ENCODE results near the gene OPN4.

The OPN4 gene

DNA sequence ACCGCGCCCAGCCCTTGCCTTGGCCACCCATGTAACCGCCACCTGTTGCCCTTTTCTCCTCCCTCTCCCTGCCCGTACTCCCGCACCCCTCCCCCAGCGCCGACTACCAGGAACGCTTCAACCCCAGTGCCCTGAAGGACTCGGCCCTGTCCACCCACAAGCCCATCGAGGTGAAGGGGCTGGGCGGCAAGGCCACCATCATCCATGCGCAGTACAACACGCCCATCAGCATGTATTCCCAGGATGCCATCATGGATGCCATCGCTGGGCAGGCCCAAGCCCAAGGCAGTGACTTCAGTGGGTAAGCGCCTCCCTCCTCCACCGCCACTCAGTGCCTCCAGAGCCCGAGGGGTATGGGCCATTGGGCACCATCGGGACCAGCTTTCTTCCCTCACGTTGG lies 32.6 kb downstream of the OPN4 start:
- Histone ChIP-seq H3K36me3 (ENCODE audit: insufficient read depth, low read length) (peaks cover 15% of the 10 kb centered on the region), H3K4me3 (ENCODE audit: low read depth in 1 of 2, low read length in 2 of 2) (no peak overlapping the region), H3K9ac (ENCODE audit: low read length) (no peak overlapping the region), H3K27me3 (ENCODE audit: control insufficient read depth in 1 of 2, insufficient read depth in 2 of 2, low read length in 2 of 2) (no peaks in the 10 kb centered on the region), H3K27ac (ENCODE audit: low read depth, low read length) (peak overlapping the region; percentile 67), H3K9me3 (ENCODE audit: low read length) (no peaks in the 10 kb centered on the region), H3K4me1 (ENCODE audit: insufficient read depth, low read length) (peaks cover 64% of the 10 kb centered on the region)

DNA sequence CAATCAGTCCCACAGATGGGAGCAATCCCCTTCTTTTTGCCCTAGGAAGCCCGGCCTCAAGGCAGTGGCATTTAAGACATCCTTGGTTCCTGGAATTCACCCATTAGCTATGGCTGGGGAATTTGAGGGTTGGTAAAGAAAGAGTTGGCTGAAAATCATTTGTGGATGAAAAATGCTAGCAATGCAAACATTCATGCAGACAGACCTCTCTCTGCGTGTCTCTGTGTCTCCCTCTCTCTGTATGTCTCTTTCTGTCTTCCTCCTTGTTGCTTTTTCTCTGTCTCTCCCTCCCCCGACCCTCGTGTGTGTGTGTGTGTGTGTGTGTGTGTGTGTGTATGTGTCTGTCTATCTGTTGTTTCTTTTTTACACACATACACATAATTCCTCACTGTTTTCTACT lies 33.4 kb downstream of the OPN4 start:
- Histone ChIP-seq H3K4me1 (ENCODE audit: insufficient read depth, low read length) (peaks cover 58% of the 10 kb centered on the region), H3K4me3 (ENCODE audit: low read depth in 1 of 2, low read length in 2 of 2) (no peak overlapping the region), H3K36me3 (ENCODE audit: insufficient read depth, low read length) (peaks cover 15% of the 10 kb centered on the region), H3K9ac (ENCODE audit: low read length) (peak overlapping the region; percentile 44), H3K27ac (ENCODE audit: low read depth, low read length) (peak overlapping the region; percentile 67), H3K27me3 (ENCODE audit: control insufficient read depth in 1 of 2, insufficient read depth in 2 of 2, low read length in 2 of 2) (no peaks in the 10 kb centered on the region), H3K9me3 (ENCODE audit: low read length) (no peaks in the 10 kb centered on the region)

DNA sequence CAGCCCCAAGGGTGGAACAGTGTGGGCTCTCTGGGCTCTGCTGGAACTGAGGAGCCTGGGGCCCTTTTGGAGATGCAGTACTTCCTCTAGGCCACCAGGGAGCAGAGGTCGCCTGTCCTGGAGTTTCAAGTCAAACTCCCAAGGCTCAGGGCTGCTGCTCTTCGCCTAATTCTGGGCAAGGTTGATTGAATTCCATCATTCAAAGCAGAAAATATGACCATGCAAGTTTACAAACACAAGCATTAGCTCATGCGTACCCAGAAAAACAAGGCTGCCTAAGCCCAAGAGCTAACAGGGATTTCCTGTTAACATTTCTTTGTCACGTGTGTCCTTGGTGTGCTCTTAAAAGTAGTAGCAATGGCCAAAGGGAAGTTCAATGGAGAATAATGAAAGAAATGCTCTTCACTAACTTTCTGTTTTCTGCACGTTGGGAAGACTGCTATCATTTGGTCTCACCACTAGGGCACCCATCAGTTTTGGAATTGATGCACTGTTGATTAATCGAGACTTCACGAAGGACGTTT lies 34.1 kb downstream of the OPN4 start:
- H3K27me3 ChIP-seq (ENCODE audit: control insufficient read depth in 1 of 2, insufficient read depth in 2 of 2, low read length in 2 of 2) = no peaks in the 10 kb centered on the region
- no peak overlapping the region for H3K9ac ChIP-seq (ENCODE audit: low read length)
- H3K4me1 ChIP-seq (ENCODE audit: insufficient read depth, low read length) = peaks cover 58% of the 10 kb centered on the region
- H3K27ac ChIP-seq (ENCODE audit: low read depth, low read length) = peak overlapping the region; percentile 67
- H3K36me3 ChIP-seq (ENCODE audit: insufficient read depth, low read length) = peaks cover 12% of the 10 kb centered on the region
- H3K9me3 ChIP-seq (ENCODE audit: low read length) = no peaks in the 10 kb centered on the region
- no peak overlapping the region for H3K4me3 ChIP-seq (ENCODE audit: low read depth in 1 of 2, low read length in 2 of 2)

DNA sequence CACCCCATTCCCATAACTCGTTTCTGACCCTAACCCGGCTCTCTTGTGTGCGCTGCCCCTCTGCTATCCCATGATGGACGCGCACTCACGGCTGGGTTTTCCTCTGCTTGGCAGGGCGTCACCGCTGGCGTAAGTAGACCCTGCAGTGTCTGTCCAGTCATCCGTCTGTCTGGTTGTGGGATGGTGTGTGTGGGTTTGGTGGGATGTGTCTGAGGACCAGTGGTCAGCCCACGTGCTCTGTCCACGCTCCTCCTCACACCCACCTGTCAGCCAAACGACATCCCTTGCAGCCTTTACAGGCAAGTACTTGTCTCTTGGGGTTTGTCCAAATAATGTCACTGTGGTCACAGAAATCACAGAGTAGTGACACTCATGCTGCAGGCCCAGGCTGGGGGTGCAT lies 34.8 kb downstream of the OPN4 start:
- Histone ChIP-seq H3K27me3 (ENCODE audit: control insufficient read depth in 1 of 2, insufficient read depth in 2 of 2, low read length in 2 of 2) (no peaks in the 10 kb centered on the region), H3K27ac (ENCODE audit: low read depth, low read length) (no peak overlapping the region), H3K9ac (ENCODE audit: low read length) (no peak overlapping the region), H3K36me3 (ENCODE audit: insufficient read depth, low read length) (peaks cover 12% of the 10 kb centered on the region), H3K4me3 (ENCODE audit: low read depth in 1 of 2, low read length in 2 of 2) (no peak overlapping the region), H3K4me1 (ENCODE audit: insufficient read depth, low read length) (peaks cover 57% of the 10 kb centered on the region), H3K9me3 (ENCODE audit: low read length) (no peaks in the 10 kb centered on the region)

DNA sequence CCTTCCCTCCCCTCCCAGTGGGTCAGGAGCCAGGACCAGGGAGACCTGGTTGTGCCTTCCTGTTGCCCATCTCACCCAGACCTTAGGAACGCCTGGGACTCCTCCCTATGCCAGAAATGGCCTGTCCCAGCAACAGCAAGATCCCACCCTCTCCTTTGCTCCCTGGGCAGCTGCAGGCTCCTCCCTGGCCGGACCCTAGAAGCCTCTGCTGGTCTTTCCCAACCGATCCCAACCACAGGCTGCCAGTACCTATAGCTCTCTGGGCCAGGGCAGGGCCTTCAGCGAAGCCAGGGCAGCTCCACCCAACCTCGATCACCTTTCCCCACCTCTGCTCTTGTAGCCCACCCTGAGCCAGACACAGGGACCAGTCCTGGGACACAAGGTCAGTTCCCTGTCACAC lies 35.9 kb downstream of the OPN4 start:
- Histone ChIP-seq H3K36me3 (ENCODE audit: insufficient read depth, low read length) (peaks cover 22% of the 10 kb centered on the region), H3K4me3 (ENCODE audit: low read depth in 1 of 2, low read length in 2 of 2) (no peak overlapping the region), H3K27me3 (ENCODE audit: control insufficient read depth in 1 of 2, insufficient read depth in 2 of 2, low read length in 2 of 2) (no peaks in the 10 kb centered on the region), H3K9ac (ENCODE audit: low read length) (no peak overlapping the region), H3K27ac (ENCODE audit: low read depth, low read length) (no peak overlapping the region), H3K4me1 (ENCODE audit: insufficient read depth, low read length) (peaks cover 47% of the 10 kb centered on the region), H3K9me3 (ENCODE audit: low read length) (no peaks in the 10 kb centered on the region)

DNA sequence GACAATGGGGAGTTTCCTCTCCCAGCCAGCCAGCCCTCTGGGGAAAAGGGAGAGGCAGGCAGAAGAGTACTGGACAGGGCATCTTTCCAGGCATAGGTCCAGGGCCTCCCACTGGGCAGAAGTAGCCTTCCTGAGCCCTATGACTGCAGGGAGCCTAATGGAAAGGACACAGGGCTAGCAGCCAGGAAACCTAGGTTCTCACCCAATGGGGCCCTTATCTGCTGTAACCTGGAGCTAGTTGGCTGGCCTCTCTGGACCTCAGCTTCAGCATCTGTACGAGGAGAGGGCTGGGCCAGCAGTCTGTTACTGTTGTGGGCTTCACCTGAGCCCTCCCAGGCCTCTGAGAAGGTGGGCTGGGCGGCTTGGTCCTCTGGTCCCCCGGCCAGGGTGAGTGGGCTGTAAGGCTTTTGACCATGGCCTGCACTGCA lies 36.3 kb downstream of the OPN4 start:
- Histone ChIP-seq H3K4me3 (ENCODE audit: low read depth in 1 of 2, low read length in 2 of 2) (no peak overlapping the region), H3K4me1 (ENCODE audit: insufficient read depth, low read length) (peaks cover 42% of the 10 kb centered on the region), H3K27me3 (ENCODE audit: control insufficient read depth in 1 of 2, insufficient read depth in 2 of 2, low read length in 2 of 2) (no peaks in the 10 kb centered on the region), H3K27ac (ENCODE audit: low read depth, low read length) (no peak overlapping the region), H3K36me3 (ENCODE audit: insufficient read depth, low read length) (peaks cover 26% of the 10 kb centered on the region), H3K9ac (ENCODE audit: low read length) (no peak overlapping the region), H3K9me3 (ENCODE audit: low read length) (no peaks in the 10 kb centered on the region)

DNA sequence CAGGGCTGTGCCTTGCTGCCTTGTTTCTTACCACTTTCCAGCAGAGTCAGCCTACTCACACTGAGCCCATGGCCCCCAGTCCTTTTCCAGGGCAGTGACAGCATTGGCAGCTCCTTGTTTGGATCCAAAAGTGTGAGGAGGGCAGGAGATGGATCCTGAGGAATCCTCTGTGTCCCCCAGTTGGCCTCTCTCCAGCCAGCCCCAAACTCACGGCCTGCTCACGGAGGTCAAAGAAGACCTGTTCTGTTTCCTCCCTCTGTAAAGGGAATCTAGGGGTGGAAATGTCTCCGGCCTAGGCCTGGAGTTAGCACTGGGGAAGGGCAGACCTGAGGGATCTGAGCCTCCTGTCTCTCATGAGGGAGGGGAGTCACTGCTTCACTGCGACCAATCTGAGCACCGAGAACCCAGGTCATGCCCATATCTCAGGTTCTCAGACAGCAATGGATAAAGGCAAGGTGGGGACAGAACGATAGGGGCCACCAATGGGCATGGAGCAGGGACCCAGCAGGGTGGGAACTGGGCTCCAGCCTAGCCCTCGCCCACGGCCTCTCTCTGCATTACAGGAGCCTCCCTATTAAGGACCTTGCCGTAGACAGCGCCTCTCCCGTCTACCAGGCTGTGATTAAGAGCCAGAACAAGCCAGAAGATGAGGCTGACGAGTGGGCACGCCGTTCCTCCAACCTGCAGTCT lies 37.1 kb downstream of the OPN4 start:
- H3K27ac ChIP-seq (ENCODE audit: low read depth, low read length) = peak overlapping the region; percentile 17

DNA sequence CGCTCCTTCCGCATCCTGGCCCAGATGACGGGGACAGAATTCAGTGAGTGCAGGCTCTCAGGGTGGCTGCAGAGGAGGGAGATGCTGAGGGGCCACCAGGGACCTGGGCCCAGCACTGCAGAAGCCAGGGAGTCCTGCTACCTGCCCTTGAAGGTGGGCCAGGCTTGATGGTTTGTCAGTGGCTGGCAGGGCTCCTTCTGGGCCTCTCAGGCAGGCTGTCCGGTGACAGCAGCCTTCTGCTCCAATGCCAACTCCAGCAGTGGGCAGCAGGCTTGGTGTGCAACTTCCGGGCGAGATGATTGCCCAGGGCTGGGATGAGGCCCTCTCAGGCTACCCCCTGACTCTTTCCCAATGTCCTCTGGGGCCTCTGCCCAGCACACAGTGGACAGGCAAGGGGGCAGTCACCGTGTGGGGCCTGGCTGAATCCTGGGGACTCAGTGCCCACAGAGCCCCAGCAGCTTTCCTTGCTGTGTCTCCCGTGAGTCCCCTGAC lies 37.7 kb downstream of the OPN4 start:
- Histone ChIP-seq H3K9me3 (ENCODE audit: low read length) (no peaks in the 10 kb centered on the region), H3K27me3 (ENCODE audit: control insufficient read depth in 1 of 2, insufficient read depth in 2 of 2, low read length in 2 of 2) (no peaks in the 10 kb centered on the region), H3K4me3 (ENCODE audit: low read depth in 1 of 2, low read length in 2 of 2) (no peak overlapping the region), H3K36me3 (ENCODE audit: insufficient read depth, low read length) (peaks cover 38% of the 10 kb centered on the region), H3K4me1 (ENCODE audit: insufficient read depth, low read length) (peaks cover 36% of the 10 kb centered on the region), H3K9ac (ENCODE audit: low read length) (no peak overlapping the region), H3K27ac (ENCODE audit: low read depth, low read length) (no peak overlapping the region)

More for the DNA sequence above, 37.1 kb downstream of the OPN4 start:
- Histone ChIP-seq H3K9me3 (ENCODE audit: low read length) (no peaks in the 10 kb centered on the region), H3K27me3 (ENCODE audit: control insufficient read depth in 1 of 2, insufficient read depth in 2 of 2, low read length in 2 of 2) (no peaks in the 10 kb centered on the region), H3K9ac (ENCODE audit: low read length) (no peak overlapping the region), H3K4me1 (ENCODE audit: insufficient read depth, low read length) (peaks cover 40% of the 10 kb centered on the region), H3K36me3 (ENCODE audit: insufficient read depth, low read length) (peaks cover 34% of the 10 kb centered on the region), H3K4me3 (ENCODE audit: low read depth in 1 of 2, low read length in 2 of 2) (no peak overlapping the region)

DNA sequence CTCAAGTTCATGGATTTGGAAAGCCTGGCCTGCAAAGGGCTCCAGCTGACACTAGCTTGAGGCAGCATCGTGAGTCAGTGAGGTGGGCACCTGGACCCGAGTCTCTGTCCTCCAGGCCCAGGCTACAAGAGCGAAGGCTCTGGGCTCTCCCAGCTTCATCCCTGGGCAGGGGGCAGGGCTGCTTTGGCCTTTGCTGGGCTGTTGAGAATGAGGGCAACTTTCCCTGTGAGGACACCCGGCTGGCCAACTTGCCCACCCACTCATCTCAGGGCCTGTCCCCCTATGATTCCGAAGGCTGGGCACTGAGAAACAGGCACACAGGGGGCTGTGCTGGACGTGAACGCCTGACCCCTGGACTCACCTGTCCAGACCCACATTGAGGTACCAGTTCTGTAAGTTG lies 38.3 kb downstream of the OPN4 start:
- Histone ChIP-seq H3K27me3 (ENCODE audit: control insufficient read depth in 1 of 2, insufficient read depth in 2 of 2, low read length in 2 of 2) (no peaks in the 10 kb centered on the region), H3K36me3 (ENCODE audit: insufficient read depth, low read length) (peaks cover 39% of the 10 kb centered on the region), H3K4me1 (ENCODE audit: insufficient read depth, low read length) (peaks cover 30% of the 10 kb centered on the region), H3K4me3 (ENCODE audit: low read depth in 1 of 2, low read length in 2 of 2) (no peak overlapping the region), H3K9ac (ENCODE audit: low read length) (no peak overlapping the region), H3K9me3 (ENCODE audit: low read length) (no peaks in the 10 kb centered on the region), H3K27ac (ENCODE audit: low read depth, low read length) (no peak overlapping the region)

DNA sequence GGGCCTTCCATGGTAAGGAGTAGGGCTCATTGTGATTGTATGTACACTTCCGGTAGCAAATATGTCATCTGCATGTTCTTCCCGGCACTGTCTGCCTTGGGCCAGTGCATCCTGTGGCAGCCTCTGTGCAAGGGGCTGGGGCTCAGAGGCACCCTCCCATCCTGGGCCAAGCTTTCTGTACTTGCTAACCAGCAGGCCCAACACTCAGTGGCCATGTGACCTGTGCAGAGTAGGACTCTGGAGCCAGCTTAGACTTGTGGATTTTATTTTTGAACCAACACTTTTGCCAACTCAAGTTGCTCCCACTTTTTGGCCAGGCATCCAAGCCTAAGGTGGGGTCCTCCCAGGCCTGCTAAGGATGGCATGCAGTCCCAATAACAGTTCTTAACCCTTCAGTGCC lies 38.9 kb downstream of the OPN4 start:
- Histone ChIP-seq H3K4me3 (ENCODE audit: low read depth in 1 of 2, low read length in 2 of 2) (no peak overlapping the region), H3K9me3 (ENCODE audit: low read length) (no peaks in the 10 kb centered on the region), H3K36me3 (ENCODE audit: insufficient read depth, low read length) (peaks cover 45% of the 10 kb centered on the region), H3K27me3 (ENCODE audit: control insufficient read depth in 1 of 2, insufficient read depth in 2 of 2, low read length in 2 of 2) (no peaks in the 10 kb centered on the region), H3K27ac (ENCODE audit: low read depth, low read length) (no peak overlapping the region), H3K9ac (ENCODE audit: low read length) (no peak overlapping the region), H3K4me1 (ENCODE audit: insufficient read depth, low read length) (peaks cover 24% of the 10 kb centered on the region)

DNA sequence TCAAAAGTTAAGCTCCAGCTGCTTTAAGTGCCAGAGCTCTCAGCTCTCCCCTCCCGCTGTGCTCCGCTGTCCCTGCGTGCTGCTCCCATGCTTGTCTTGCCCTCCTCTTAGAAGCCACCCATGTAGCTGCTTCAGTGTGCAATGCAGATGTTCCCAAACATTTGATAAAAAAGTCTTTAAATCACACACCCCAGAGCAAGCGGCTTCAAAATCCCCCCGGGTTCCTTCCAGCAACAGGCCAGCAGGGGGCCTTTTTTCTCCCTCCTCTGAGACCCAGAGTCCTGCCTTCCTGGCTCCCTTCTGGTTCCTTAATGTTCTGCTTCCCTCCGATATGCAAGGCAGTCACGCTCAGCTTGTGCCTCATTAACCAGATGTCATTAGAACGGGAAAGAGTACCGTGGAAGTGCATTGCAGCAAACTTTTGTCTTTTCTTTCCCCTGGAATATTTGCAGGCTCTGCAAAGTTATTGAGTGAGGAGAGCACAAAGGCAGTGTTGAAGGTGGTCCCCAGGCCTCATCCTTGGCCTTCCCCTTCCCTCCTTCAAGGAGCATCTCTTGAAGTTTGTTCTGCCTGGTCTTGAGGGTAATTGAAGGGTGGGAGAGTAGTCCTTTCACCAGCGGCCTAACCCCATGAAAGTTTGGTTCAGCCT lies 39.5 kb downstream of the OPN4 start:
- H3K9ac ChIP-seq (ENCODE audit: low read length) = no peak overlapping the region
- H3K9me3 ChIP-seq (ENCODE audit: low read length) = no peaks in the 10 kb centered on the region
- peaks cover 18% of the 10 kb centered on the region for H3K4me1 ChIP-seq (ENCODE audit: insufficient read depth, low read length)
- no peaks in the 10 kb centered on the region for H3K27me3 ChIP-seq (ENCODE audit: control insufficient read depth in 1 of 2, insufficient read depth in 2 of 2, low read length in 2 of 2)
- no peak overlapping the region for H3K4me3 ChIP-seq (ENCODE audit: low read depth in 1 of 2, low read length in 2 of 2)
- no peak overlapping the region for H3K27ac ChIP-seq (ENCODE audit: low read depth, low read length)
- H3K36me3 ChIP-seq (ENCODE audit: insufficient read depth, low read length) = peaks cover 50% of the 10 kb centered on the region

All from muscle layer of colon (tissue), 2 donors.